ENCODE measurements around the gene TARDBP. TPM values are rescaled to one million over a fixed set of nuclear protein-coding genes. Genes with fewer than 3 reads are reported as not detected.

TARDBP gene
- total RNA-seq, 1 experiment from 2014 or later: 155 TPM

- TF ChIP-seq CTCF (IDR thresholded peaks at IDR 0.05 in 2 of 3, conservative IDR thresholded peaks at IDR 0.05 in 1 of 3; ENCODE audit: borderline replicate concordance in 1 of 3, insufficient read depth in 1 of 3, low read depth in 2 of 3, low read length in 2 of 3): no peak
- no peak for TF ChIP-seq SRF (IDR thresholded peaks at IDR 0.05; ENCODE audit: low read depth)
- TF ChIP-seq TCF7L2 (IDR thresholded peaks at IDR 0.05; ENCODE audit: borderline replicate concordance, extremely low read depth, insufficient read depth, insufficient read length): no peak
- no peak for TF ChIP-seq ZFX (IDR thresholded peaks at IDR 0.05)
- no peak for TF ChIP-seq ZNF274 (IDR thresholded peaks at IDR 0.05; ENCODE audit: low read depth, low read length)
- no peak for TF ChIP-seq EZH2 (IDR thresholded peaks at IDR 0.05)
These were observed 33.7 kb upstream of the TARDBP start (continued) for GRCh38 chr1:10978719-10979118.

DNA sequence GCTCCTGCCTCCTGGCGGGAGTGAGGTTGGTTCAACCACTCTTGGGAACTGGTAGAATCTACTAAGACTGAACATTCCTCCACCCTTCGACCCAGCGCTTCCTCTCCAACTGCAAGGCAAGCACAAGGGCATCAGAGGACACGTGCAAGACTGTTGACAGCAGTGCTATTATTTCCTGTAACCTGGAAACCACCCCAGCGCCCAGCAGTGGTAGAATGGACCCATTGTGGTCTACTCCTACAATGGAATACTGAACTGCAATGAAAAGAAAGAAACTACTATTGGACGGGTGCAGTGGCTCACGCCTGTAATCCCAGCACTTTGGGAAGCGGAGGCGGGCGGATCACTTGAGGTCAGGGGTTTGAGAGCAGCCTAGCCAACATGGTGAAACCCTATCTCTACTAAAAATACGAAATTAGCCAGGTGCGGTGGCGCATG, 33.0 kb upstream of the TARDBP start:
- no peaks in the 10 kb centered on the region for H3K9me3 ChIP-seq (ENCODE audit: control insufficient read depth in 1 of 2, insufficient read depth in 1 of 2, low read depth in 1 of 2, low read length in 2 of 2)
- ChIA-PET CTCF (no interaction called here), RAD21 (ENCODE audit: low non-redundant PET in 1 of 2, low total read pairs in 2 of 2, uncharacterized antibody in 2 of 2, unreplicated experiment in 2 of 2) (no interaction called here), POLR2A (no interaction called here)
- no TSS peak for BruUV-seq (replicated peaks)
- no peak overlapping the region for H3K9ac ChIP-seq (ENCODE audit: low read length)
- H3K4me3 ChIP-seq (replicated peaks in 1 of 2; ENCODE audit: low read depth in 1 of 2, low read length in 2 of 2): no peak overlapping the region
- H3K4me2 ChIP-seq (ENCODE audit: low read length): no peak overlapping the region
- no peaks in the 10 kb centered on the region for H4K20me1 ChIP-seq (ENCODE audit: insufficient read depth)
- peaks cover 2 to 19% of the 10 kb centered on the region in 2 experiments; a peak in 3 of 4 replicates for H3K4me1 ChIP-seq (ENCODE audit: control insufficient read depth in 1 of 2, insufficient read depth in 2 of 2, low read length in 2 of 2)
- TF ChIP-seq CBX3 (IDR thresholded peaks at IDR 0.05; ENCODE audit: low read depth): no peak
- TF ChIP-seq CTCF (IDR thresholded peaks at IDR 0.05 in 2 of 3, conservative IDR thresholded peaks at IDR 0.05 in 1 of 3; ENCODE audit: borderline replicate concordance in 1 of 3, insufficient read depth in 1 of 3, low read depth in 2 of 3, low read length in 2 of 3): no peak
- no peak for TF ChIP-seq EGR1 (IDR thresholded peaks at IDR 0.05; ENCODE audit: low read depth)
- H2AFZ ChIP-seq (ENCODE audit: low read depth, low read length, poor library complexity, severe bottlenecking): no peak overlapping the region
- DNase-seq (ENCODE audit: low read depth, low spot score) (no peak), ATAC-seq (no peak)
- no peaks in the 10 kb centered on the region for H3K79me2 ChIP-seq (ENCODE audit: insufficient read depth, low read length)
- H3K27me3 ChIP-seq (ENCODE audit: insufficient read depth, low read length): no peaks in the 10 kb centered on the region
- no peak overlapping the region for H3K27ac ChIP-seq (ENCODE audit: low read depth, low read length)
- intact Hi-C loops (cut with micrococcal nuclease): no loop called here
- H3K36me3 ChIP-seq (ENCODE audit: control insufficient read depth in 1 of 2, insufficient read depth in 2 of 2, low read length in 2 of 2): no peaks in the 10 kb centered on the region
- no peaks in the 10 kb centered on the region for H3K9me2 ChIP-seq (ENCODE audit: insufficient read depth)

All from HCT116 (cell line).